ENCODE results near the gene LDB1. TPM values are rescaled to one million over a fixed set of nuclear protein-coding genes. Genes with fewer than 3 reads are reported as not detected.
A peak's percentile ranks its signal among the peaks of the same experiment; 100 is the strongest.

The LDB1 gene
- total and polyA plus RNA-seq, 10 of the 15 experiments (the other 5 are each of a cell fraction or from before 2014, with no cell fraction given) = 1.7 to 71.5 (median 36.9) TPM

DNA sequence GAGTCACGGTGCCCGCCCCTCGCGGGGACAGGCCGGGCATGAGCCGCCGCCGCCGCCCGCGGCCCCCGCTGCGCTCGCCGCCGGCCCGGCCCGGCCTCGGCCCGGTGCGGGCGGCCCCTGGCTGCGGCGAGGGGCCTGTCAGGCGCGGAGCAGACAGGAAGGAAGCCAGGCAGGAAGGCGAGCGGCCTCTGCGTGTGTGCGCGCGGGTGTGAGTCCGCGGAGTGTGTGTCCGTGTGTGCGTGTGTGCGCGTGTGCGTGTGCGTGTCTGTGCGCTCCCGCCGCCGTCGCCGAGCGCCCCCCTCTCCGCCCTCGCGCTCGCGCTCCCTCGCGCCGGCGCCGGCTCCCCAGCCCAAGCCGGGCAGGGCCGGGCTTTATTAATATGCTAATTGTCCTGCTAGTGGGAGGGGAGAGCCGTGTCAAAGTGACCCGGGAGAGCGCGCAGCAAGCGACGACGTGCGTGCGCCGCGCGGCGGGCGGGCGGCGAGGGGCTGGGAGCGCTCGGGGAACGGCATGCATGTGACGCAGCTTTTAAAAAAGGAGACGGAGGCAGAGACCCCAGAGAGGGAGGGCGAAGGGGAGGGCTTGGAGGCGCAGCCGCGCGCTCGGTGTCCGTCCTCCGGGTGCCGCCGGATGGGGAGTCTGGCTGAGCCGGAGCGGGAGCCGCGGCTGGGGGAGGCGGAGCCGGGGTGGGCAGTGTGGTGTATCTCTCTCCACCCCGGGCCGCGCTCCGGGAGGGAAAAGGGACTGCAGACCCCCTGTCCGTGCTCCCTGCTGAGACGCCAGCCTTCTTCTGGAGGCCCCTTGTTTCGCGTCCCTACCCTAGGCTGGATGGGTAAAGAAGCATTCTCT is at the start of gene LDB1 (continued):
- TF ChIP-seq, protein P1, sequence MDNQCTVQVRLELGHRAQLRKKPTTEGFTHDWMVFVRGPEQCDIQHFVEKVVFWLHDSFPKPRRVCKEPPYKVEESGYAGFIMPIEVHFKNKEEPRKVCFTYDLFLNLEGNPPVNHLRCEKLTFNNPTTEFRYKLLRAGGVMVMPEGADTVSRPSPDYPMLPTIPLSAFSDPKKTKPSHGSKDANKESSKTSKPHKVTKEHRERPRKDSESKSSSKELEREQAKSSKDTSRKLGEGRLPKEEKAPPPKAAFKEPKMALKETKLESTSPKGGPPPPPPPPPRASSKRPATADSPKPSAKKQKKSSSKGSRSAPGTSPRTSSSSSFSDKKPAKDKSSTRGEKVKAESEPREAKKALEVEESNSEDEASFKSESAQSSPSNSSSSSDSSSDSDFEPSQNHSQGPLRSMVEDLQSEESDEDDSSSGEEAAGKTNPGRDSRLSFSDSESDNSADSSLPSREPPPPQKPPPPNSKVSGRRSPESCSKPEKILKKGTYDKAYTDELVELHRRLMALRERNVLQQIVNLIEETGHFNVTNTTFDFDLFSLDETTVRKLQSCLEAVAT (IDR thresholded peaks at IDR 0.05) = no peak
- TF ChIP-seq, protein P2, sequence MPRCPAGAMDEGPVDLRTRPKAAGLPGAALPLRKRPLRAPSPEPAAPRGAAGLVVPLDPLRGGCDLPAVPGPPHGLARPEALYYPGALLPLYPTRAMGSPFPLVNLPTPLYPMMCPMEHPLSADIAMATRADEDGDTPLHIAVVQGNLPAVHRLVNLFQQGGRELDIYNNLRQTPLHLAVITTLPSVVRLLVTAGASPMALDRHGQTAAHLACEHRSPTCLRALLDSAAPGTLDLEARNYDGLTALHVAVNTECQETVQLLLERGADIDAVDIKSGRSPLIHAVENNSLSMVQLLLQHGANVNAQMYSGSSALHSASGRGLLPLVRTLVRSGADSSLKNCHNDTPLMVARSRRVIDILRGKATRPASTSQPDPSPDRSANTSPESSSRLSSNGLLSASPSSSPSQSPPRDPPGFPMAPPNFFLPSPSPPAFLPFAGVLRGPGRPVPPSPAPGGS (IDR thresholded peaks at IDR 0.05; ENCODE audit: borderline replicate concordance, insufficient read depth, low read depth, low read length, poor library complexity, severe bottlenecking) = no peak
- TF ChIP-seq NR2C2 (IDR thresholded peaks at IDR 0.05; ENCODE audit: borderline replicate concordance, control insufficient read depth, insufficient read length, low read depth) (no peak), NR2F1 (conservative IDR thresholded peaks at IDR 0.05) (peak; percentile 37; the same call in 1 of the 2 replicates), MYB (IDR thresholded peaks at IDR 0.05; ENCODE audit: borderline replicate concordance, low read depth, low read length) (no peak), NFIC (IDR thresholded peaks at IDR 0.05; ENCODE audit: low read depth, low read length) (no peak), KDM1A (IDR thresholded peaks at IDR 0.05; ENCODE audit: borderline replicate concordance) (no peak), PML (IDR thresholded peaks at IDR 0.05; ENCODE audit: low read length) (no peak), ZNF384 (IDR thresholded peaks at IDR 0.05; ENCODE audit: borderline replicate concordance, low read depth, low read length) (no peak), ZNF24 (IDR thresholded peaks at IDR 0.05) (no peak), POU2F2 (IDR thresholded peaks at IDR 0.05; ENCODE audit: borderline replicate concordance, low read depth, low read length) (peak; percentile 43; the same call in 2 of the 3 replicates)
- TF ChIP-seq, protein P3, sequence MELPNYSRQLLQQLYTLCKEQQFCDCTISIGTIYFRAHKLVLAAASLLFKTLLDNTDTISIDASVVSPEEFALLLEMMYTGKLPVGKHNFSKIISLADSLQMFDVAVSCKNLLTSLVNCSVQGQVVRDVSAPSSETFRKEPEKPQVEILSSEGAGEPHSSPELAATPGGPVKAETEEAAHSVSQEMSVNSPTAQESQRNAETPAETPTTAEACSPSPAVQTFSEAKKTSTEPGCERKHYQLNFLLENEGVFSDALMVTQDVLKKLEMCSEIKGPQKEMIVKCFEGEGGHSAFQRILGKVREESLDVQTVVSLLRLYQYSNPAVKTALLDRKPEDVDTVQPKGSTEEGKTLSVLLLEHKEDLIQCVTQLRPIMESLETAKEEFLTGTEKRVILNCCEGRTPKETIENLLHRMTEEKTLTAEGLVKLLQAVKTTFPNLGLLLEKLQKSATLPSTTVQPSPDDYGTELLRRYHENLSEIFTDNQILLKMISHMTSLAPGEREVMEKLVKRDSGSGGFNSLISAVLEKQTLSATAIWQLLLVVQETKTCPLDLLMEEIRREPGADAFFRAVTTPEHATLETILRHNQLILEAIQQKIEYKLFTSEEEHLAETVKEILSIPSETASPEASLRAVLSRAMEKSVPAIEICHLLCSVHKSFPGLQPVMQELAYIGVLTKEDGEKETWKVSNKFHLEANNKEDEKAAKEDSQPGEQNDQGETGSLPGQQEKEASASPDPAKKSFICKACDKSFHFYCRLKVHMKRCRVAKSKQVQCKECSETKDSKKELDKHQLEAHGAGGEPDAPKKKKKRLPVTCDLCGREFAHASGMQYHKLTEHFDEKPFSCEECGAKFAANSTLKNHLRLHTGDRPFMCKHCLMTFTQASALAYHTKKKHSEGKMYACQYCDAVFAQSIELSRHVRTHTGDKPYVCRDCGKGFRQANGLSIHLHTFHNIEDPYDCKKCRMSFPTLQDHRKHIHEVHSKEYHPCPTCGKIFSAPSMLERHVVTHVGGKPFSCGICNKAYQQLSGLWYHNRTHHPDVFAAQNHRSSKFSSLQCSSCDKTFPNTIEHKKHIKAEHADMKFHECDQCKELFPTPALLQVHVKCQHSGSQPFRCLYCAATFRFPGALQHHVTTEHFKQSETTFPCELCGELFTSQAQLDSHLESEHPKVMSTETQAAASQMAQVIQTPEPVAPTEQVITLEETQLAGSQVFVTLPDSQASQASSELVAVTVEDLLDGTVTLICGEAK (IDR thresholded peaks at IDR 0.05; ENCODE audit: borderline replicate concordance) = no peak
- TF ChIP-seq, protein P4, sequence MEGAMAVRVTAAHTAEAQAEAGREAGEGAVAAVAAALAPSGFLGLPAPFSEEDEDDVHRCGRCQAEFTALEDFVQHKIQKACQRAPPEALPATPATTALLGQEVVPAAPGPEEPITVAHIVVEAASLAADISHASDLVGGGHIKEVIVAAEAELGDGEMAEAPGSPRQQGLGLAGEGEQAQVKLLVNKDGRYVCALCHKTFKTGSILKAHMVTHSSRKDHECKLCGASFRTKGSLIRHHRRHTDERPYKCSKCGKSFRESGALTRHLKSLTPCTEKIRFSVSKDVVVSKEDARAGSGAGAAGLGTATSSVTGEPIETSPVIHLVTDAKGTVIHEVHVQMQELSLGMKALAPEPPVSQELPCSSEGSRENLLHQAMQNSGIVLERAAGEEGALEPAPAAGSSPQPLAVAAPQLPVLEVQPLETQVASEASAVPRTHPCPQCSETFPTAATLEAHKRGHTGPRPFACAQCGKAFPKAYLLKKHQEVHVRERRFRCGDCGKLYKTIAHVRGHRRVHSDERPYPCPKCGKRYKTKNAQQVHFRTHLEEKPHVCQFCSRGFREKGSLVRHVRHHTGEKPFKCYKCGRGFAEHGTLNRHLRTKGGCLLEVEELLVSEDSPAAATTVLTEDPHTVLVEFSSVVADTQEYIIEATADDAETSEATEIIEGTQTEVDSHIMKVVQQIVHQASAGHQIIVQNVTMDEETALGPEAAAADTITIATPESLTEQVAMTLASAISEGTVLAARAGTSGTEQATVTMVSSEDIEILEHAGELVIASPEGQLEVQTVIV (IDR thresholded peaks at IDR 0.05; ENCODE audit: borderline replicate concordance, partially characterized antibody) = no peak
- TF ChIP-seq, protein P5, sequence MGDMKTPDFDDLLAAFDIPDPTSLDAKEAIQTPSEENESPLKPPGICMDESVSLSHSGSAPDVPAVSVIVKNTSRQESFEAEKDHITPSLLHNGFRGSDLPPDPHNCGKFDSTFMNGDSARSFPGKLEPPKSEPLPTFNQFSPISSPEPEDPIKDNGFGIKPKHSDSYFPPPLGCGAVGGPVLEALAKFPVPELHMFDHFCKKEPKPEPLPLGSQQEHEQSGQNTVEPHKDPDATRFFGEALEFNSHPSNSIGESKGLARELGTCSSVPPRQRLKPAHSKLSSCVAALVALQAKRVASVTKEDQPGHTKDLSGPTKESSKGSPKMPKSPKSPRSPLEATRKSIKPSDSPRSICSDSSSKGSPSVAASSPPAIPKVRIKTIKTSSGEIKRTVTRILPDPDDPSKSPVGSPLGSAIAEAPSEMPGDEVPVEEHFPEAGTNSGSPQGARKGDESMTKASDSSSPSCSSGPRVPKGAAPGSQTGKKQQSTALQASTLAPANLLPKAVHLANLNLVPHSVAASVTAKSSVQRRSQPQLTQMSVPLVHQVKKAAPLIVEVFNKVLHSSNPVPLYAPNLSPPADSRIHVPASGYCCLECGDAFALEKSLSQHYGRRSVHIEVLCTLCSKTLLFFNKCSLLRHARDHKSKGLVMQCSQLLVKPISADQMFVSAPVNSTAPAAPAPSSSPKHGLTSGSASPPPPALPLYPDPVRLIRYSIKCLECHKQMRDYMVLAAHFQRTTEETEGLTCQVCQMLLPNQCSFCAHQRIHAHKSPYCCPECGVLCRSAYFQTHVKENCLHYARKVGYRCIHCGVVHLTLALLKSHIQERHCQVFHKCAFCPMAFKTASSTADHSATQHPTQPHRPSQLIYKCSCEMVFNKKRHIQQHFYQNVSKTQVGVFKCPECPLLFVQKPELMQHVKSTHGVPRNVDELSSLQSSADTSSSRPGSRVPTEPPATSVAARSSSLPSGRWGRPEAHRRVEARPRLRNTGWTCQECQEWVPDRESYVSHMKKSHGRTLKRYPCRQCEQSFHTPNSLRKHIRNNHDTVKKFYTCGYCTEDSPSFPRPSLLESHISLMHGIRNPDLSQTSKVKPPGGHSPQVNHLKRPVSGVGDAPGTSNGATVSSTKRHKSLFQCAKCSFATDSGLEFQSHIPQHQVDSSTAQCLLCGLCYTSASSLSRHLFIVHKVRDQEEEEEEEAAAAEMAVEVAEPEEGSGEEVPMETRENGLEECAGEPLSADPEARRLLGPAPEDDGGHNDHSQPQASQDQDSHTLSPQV (IDR thresholded peaks at IDR 0.05) = no peak

Measured in GM12878 (cell line).